Measurements from ENCODE around the gene SMAP1. TPM values are rescaled to one million over a fixed set of nuclear protein-coding genes. Genes with fewer than 3 reads are reported as not detected.

SMAP1 gene
- total RNA-seq, 1 experiment from 2014 or later: 3.5 TPM

DNA sequence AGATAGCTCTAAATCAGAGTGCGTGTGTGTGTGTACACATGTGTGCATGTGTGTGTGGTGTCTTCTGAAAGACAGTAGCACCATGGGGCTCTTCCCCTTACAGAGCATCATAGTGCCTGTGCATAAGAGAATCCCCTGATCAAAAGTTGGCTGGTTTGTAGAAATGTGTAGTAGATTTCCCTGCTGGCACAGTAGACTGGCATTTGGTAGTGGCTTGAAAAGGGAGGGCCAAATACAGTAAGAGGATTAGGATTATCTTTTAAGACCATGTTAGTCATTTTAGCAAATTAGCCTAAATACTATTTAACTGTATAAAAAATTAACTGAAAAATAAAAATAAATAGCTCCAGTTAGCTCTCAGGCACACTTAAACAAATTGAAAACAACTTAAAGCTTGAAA is 176.6 kb downstream of the SMAP1 start (continued):
- TF ChIP-seq, protein P1, sequence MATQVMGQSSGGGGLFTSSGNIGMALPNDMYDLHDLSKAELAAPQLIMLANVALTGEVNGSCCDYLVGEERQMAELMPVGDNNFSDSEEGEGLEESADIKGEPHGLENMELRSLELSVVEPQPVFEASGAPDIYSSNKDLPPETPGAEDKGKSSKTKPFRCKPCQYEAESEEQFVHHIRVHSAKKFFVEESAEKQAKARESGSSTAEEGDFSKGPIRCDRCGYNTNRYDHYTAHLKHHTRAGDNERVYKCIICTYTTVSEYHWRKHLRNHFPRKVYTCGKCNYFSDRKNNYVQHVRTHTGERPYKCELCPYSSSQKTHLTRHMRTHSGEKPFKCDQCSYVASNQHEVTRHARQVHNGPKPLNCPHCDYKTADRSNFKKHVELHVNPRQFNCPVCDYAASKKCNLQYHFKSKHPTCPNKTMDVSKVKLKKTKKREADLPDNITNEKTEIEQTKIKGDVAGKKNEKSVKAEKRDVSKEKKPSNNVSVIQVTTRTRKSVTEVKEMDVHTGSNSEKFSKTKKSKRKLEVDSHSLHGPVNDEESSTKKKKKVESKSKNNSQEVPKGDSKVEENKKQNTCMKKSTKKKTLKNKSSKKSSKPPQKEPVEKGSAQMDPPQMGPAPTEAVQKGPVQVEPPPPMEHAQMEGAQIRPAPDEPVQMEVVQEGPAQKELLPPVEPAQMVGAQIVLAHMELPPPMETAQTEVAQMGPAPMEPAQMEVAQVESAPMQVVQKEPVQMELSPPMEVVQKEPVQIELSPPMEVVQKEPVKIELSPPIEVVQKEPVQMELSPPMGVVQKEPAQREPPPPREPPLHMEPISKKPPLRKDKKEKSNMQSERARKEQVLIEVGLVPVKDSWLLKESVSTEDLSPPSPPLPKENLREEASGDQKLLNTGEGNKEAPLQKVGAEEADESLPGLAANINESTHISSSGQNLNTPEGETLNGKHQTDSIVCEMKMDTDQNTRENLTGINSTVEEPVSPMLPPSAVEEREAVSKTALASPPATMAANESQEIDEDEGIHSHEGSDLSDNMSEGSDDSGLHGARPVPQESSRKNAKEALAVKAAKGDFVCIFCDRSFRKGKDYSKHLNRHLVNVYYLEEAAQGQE (IDR thresholded peaks at IDR 0.05; ENCODE audit: low read depth): no peak
- no peak for TF ChIP-seq TCF7L2 (IDR thresholded peaks at IDR 0.05; ENCODE audit: borderline replicate concordance, extremely low read depth, insufficient read depth, insufficient read length)
- no peak for TF ChIP-seq CBX3 (IDR thresholded peaks at IDR 0.05; ENCODE audit: low read depth)

DNA sequence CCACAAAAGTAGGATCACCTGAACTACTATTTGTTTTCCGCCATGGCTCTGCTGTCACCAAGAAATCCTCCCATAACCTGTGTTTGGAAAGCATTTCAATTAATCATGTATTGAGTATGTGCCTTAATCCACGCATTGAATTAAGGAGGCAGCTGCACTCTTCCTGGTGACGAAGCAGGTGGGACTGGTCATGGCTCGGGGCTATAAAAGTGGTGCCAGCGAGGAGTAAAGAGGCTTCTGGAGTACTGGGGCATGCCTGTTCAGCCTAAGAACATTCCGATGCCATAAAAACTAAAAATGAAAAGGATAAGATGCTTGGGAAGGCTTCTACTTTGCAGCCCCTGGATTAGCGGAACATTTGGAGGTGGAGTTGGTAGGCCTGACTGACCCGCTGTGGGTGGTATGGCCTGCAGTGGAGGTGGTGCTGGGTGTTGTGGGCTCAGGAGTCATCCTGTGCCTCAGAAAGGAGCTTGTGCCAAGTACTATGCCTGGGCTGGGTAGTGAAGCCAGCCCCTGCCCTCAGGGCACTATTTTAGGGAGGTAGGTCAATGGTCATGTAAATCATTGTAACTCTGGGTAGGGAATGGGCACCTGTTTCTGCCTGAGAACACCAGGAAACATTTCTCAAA is 178.6 kb downstream of the SMAP1 start:
- Histone ChIP-seq H3K4me2 (ENCODE audit: low read length) (no peak overlapping the region), H3K9me2 (ENCODE audit: insufficient read depth) (no peaks in the 10 kb centered on the region), H3K9ac (ENCODE audit: low read length) (no peak overlapping the region), H3K4me3 (replicated peaks in 1 of 2; ENCODE audit: low read depth in 1 of 2, low read length in 2 of 2) (no peak overlapping the region), H3K9me3 (ENCODE audit: control insufficient read depth in 1 of 2, insufficient read depth in 1 of 2, low read depth in 1 of 2, low read length in 2 of 2) (no peaks in the 10 kb centered on the region), H4K20me1 (ENCODE audit: insufficient read depth) (no peaks in the 10 kb centered on the region), H3K79me2 (ENCODE audit: insufficient read depth, low read length) (no peaks in the 10 kb centered on the region), H2AFZ (ENCODE audit: low read depth, low read length, poor library complexity, severe bottlenecking) (no peak overlapping the region), H3K27ac (ENCODE audit: low read depth, low read length) (no peak overlapping the region), H3K36me3 (ENCODE audit: control insufficient read depth in 1 of 2, insufficient read depth in 2 of 2, low read length in 2 of 2) (no peaks in the 10 kb centered on the region), H3K27me3 (ENCODE audit: insufficient read depth, low read length) (no peaks in the 10 kb centered on the region), H3K4me1 (ENCODE audit: control insufficient read depth in 1 of 2, insufficient read depth in 2 of 2, low read length in 2 of 2) (no peaks in the 10 kb centered on the region)
- no peak for TF ChIP-seq SIN3A (IDR thresholded peaks at IDR 0.05; ENCODE audit: low read depth)
- TF ChIP-seq, protein P1 (IDR thresholded peaks at IDR 0.05; ENCODE audit: low read depth): no peak
- no peak for TF ChIP-seq CBX3 (IDR thresholded peaks at IDR 0.05; ENCODE audit: low read depth)
- no peak for TF ChIP-seq RAD21 (IDR thresholded peaks at IDR 0.05; ENCODE audit: low read depth)
- TF ChIP-seq ELF1 (IDR thresholded peaks at IDR 0.05; ENCODE audit: borderline replicate concordance, low read depth): no peak
- TF ChIP-seq, protein P2, sequence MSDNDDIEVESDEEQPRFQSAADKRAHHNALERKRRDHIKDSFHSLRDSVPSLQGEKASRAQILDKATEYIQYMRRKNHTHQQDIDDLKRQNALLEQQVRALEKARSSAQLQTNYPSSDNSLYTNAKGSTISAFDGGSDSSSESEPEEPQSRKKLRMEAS (IDR thresholded peaks at IDR 0.05): no peak
- no peak for ATAC-seq
- intact Hi-C loops (cut with micrococcal nuclease): no loop called here
- ChIA-PET CTCF (no interaction called here), RAD21 (ENCODE audit: low non-redundant PET in 1 of 2, low total read pairs in 2 of 2, uncharacterized antibody in 2 of 2, unreplicated experiment in 2 of 2) (no interaction called here), POLR2A (no interaction called here)
- DNase-seq (ENCODE audit: low read depth, low spot score): no peak
- no TSS peak for BruUV-seq (replicated peaks)
